ENCODE results near the gene TMEM167B. TPM values are rescaled to one million over a fixed set of nuclear protein-coding genes. Genes with fewer than 3 reads are reported as not detected.

Gene TMEM167B
- total RNA-seq = 10.5 and 16.9 TPM in 2 replicates

DNA sequence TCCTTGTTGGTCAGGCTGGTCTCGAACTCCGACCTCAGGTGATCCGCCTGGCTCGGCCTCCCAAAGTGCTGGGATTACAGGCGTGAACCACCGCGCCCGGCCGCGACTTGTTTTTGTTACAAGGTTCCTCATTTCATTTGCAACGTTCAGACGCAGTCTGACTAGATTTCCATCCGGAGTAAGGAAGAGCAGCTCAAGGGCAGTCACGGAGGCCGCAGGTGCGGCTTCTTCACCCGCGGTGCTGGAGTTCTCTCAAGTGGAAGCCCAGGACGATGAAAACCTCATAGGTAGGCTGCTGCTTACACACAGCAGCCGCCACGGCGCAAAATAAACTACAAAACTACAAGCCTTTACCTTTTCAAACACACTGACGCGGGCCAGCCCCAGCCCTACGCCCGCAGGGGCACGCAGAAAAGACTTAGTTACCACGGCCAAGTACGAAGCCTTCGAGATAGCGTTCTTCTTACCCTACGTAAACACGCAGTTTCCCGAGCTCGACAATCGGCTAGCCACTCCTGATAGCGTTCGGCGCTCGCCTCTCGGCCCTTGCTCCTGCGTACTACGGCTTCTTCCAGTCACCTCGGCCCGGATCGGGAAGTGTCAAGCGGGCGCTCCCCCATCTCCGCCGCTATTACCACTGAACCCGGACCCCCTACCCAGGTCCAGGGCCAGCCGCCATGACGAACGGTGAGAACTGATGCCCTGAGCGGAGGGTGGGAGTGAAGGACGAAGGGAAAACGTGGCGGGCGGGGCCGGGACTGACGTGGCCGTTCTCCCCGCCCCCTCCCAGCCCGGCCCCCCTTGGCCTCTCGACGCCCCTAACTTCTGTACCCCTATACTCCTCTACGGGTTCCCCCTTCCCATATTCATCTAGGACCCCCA, at the start of gene TMEM167B:
TMEM167B (plus strand) TSS at position 569 of the 882 bp plus-strand sequence; CDS start at position 678, 109 bp downstream.

DNA sequence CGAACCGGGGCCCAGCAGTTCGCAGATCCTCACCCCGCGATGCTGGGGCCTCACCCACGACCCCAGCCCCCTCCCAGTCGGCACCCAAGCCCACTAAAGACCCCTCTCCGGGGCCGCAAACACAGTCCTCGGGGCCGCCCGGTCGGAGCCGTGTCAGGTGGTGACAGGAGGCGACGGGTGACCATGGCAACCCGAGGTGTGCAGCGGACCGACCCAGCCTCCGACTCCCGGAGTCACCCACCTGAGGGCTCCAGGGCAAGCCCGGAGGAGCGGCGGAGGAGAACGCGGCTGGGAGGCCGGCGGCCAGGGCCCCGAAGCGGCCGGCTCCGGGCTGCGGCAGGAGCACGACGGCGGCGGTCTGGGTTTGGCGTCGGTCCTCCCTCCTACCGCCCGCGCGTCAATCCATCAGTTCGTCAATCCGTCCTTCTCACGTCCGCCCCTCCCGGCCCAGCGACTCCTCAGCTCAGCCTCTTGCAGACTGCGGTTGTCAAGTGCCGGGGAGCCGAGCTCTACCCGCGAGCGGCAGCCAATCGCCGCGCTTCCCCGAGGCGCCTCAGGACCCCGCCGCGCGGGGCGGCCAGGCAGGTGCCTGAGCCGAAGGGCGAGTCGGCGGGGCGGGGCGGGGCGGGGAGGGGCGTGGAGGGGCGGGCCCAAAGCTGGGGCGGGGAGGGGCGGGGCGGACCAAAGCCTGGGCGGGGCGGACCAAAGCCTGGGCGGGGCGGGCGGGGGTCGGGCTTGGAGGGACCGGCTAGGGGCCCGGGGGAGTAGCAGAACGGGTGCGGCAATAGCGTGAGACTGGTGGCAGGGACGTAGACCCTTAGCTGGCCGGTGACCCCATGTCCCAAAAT, 48.7 kb upstream of the TMEM167B start, which contains the start of gene WDR47:
WDR47 (minus strand) TSS at position 482 of the 848 bp plus-strand sequence. CDS start 18,590 bp downstream, outside the sequence.

DNA sequence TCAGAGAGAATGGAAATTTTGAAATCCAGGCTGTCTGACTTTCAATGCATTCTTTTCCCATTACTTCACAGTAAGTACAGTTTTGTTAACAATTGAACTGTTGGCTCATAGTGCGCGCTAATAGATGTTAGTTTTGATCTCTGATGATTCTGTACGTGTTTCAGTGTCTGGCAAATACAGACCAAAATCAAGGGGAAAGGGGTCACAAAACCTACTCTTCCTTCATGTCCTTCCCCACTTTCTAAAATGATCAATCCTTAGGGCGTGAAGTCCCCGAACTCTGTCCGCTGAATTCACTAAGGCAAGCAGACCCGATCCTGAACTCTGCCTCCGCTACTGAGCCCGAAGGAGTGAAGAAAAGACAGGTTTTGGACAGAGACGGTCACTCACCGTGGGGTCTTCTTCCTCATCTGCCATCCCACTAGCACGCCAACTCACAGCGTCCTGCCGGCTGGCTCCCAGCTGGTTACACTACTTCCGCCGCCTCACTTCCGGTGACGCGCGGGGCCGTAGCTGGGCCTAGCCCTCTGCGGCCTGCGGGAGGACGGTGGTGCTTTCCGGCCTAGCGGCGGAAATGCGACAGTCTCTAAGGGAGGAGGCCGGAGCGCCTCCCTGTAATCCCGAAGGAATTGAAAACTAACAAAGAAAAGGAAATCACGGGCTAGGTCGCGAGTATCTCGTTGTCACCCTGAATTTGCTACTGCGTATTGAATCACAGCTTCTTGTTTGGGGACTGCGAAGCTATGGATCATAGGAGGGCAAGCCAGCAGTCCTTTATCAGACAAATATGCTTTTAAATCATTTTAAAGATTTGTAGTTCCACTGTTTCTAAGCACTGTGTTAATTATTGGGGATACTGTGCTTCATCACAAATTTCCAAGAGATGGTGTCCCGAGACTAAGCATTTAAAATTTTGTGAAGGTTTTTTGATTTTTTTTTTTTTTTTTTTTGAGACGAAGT, 14.8 kb upstream of the TMEM167B start, which contains the start of gene TAF13:
TAF13 (minus strand) TSS at position 473 of the 960 bp plus-strand sequence; CDS start at position 417, 56 bp downstream.

DNA sequence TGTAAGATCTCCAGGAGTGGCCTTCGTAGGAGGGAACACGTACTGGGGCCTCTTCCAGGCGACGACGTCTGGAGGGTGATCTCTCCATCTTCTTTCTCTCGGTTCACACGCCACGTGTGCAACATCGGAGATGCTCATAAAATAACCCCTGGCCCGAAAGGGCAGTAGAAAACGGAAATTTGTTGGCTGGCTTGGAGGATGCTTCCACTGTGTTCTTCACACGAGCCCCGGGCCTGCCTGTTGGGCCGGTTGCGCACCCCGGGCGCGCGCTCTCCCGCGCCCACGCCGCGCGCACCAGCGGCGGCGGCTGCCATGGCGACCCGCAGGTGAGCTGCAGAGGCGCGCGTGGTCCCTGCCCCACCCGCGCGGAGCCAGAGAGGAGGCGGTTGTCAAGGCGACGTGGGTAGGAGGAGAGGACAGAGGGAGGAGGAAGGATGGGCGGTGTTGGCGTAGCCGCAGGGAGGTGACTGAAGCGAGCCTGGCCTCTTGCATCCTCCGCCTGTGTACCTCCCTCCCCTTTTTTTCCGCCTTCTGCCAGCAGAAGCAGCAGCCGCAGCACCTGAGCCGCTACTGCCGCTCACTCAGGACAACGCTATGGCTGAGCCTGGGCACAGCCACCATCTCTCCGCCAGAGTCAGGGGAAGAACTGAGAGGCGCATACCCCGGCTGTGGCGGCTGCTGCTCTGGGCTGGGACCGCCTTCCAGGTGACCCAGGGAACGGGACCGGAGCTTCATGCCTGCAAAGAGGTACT, 23.2 kb downstream of the TMEM167B start, which contains the start of gene ELAPOR1:
ELAPOR1 (plus strand) TSS at position 526 of the 752 bp plus-strand sequence; CDS start at position 595, 69 bp downstream.

Other genes starting within 250 kb of the TMEM167B start
- 0.15 TPM in 1 of 2 replicates, not detected in the other for gene AKNAD1, start 233.7 kb upstream of the TMEM167B start, total RNA-seq
- 40.5 and 92.6 TPM in 2 replicates for gene GPSM2, start 213.8 kb upstream of the TMEM167B start, total RNA-seq
- 10.7 and 15.1 TPM in 2 replicates for gene CLCC1, start 127.3 kb upstream of the TMEM167B start, total RNA-seq
- 13.0 and 14.5 TPM in 2 replicates for gene WDR47, start 48.7 kb upstream of the TMEM167B start, total RNA-seq
- 39.6 and 42.7 TPM in 2 replicates for gene TAF13, start 14.8 kb upstream of the TMEM167B start, total RNA-seq
- gene ELAPOR1, start 23.4 kb downstream of the TMEM167B start, total RNA-seq = 0.16 TPM in 1 of 2 replicates, not detected in the other
- 277 and 369 TPM in 2 replicates for gene SARS1, start 123.2 kb downstream of the TMEM167B start, total RNA-seq
- 7.8 and 16.9 TPM in 2 replicates for gene CELSR2, start 158.8 kb downstream of the TMEM167B start, total RNA-seq
- gene PSRC1, start 192.4 kb downstream of the TMEM167B start, total RNA-seq = 10.2 and 44.1 TPM in 2 replicates
- not detected in 2 replicates for gene MYBPHL, start 216.2 kb downstream of the TMEM167B start, total RNA-seq

Measured in hair follicular keratinocyte (primary cell).